Measurements from ENCODE around the gene RANBP2. TPM values are rescaled to one million over a fixed set of nuclear protein-coding genes. Genes with fewer than 3 reads are reported as not detected.
"Not testable (repeated sequence)": the region's sequence is repeated elsewhere in the genome, so short reads cannot be mapped to it uniquely, and the experiment has no call there.

The RANBP2 gene
- total RNA-seq = 10 to 100 TPM; 58.0 to 79.3 TPM

- DNase-seq (ENCODE audit: low spot score) = peak; percentile 95
- no peaks in the 10 kb centered on the region for H3K9me3 Mint-ChIP-seq
- H3K4me3 Mint-ChIP-seq = peak within 1 kb of the TSS; percentile 99
- peak within 1 kb of the TSS; percentile 97 to 98 for H3K27ac Mint-ChIP-seq
- peaks cover 14 to 16% of the 10 kb centered on the region in 2 donors for H3K4me1 Mint-ChIP-seq (ENCODE audit: low read depth in 2 of 2)
- peak; percentile 99 to 100 for ATAC-seq
- no peaks in the 10 kb centered on the region for H3K27me3 Mint-ChIP-seq
- H3K36me3 Mint-ChIP-seq = no peaks in the 10 kb centered on the region
Observed at GRCh38 chr2:108719149-108720044, at the start of gene RANBP2. Gene RANBP2 (plus strand): TSS chr2:108719482. CDS start chr2:108719607, 125 bp downstream.

GRCh38 chr2:108670282-108670681, 49.0 kb upstream of the RANBP2 start:
- H3K9me3 Mint-ChIP-seq; H3K4me3 Mint-ChIP-seq; DNase-seq (ENCODE audit: low spot score); H3K4me1 Mint-ChIP-seq (ENCODE audit: low read depth in 2 of 2); H3K27ac Mint-ChIP-seq; H3K36me3 Mint-ChIP-seq; H3K27me3 Mint-ChIP-seq; ATAC-seq: not testable (repeated sequence)

GRCh38 chr2:108672200-108672805, 47.0 kb upstream of the RANBP2 start:
- not testable (repeated sequence) for ATAC-seq; H3K4me1 Mint-ChIP-seq (ENCODE audit: low read depth in 2 of 2); H3K4me3 Mint-ChIP-seq; H3K27ac Mint-ChIP-seq; DNase-seq (ENCODE audit: low spot score); H3K27me3 Mint-ChIP-seq; H3K9me3 Mint-ChIP-seq; H3K36me3 Mint-ChIP-seq

GRCh38 chr2:108676522-108676921, 42.8 kb upstream of the RANBP2 start:
- not testable (repeated sequence) for H3K36me3 Mint-ChIP-seq; H3K4me3 Mint-ChIP-seq; DNase-seq (ENCODE audit: low spot score); H3K4me1 Mint-ChIP-seq (ENCODE audit: low read depth in 2 of 2); H3K27me3 Mint-ChIP-seq; H3K27ac Mint-ChIP-seq; ATAC-seq; H3K9me3 Mint-ChIP-seq

- DNase-seq (ENCODE audit: low spot score); H3K4me1 Mint-ChIP-seq (ENCODE audit: low read depth in 2 of 2); H3K4me3 Mint-ChIP-seq; H3K27me3 Mint-ChIP-seq; ATAC-seq; H3K9me3 Mint-ChIP-seq; H3K27ac Mint-ChIP-seq; H3K36me3 Mint-ChIP-seq: not testable (repeated sequence)
Observed at GRCh38 chr2:108677239-108677744, 42.0 kb upstream of the RANBP2 start.

- not testable (repeated sequence) for H3K36me3 Mint-ChIP-seq; H3K4me3 Mint-ChIP-seq; H3K4me1 Mint-ChIP-seq (ENCODE audit: low read depth in 2 of 2); H3K27me3 Mint-ChIP-seq; H3K9me3 Mint-ChIP-seq; H3K27ac Mint-ChIP-seq; DNase-seq (ENCODE audit: low spot score); ATAC-seq
Observed at GRCh38 chr2:108678198-108678651, 41.1 kb upstream of the RANBP2 start.

GRCh38 chr2:108680805-108681204, 38.5 kb upstream of the RANBP2 start:
- not testable (repeated sequence) for H3K4me1 Mint-ChIP-seq (ENCODE audit: low read depth in 2 of 2); H3K4me3 Mint-ChIP-seq; H3K27me3 Mint-ChIP-seq; ATAC-seq; H3K27ac Mint-ChIP-seq; H3K9me3 Mint-ChIP-seq; DNase-seq (ENCODE audit: low spot score); H3K36me3 Mint-ChIP-seq

GRCh38 chr2:108688818-108689756, 30.2 kb upstream of the RANBP2 start:
- H3K4me3 Mint-ChIP-seq; DNase-seq (ENCODE audit: low spot score); ATAC-seq; H3K4me1 Mint-ChIP-seq (ENCODE audit: low read depth in 2 of 2); H3K9me3 Mint-ChIP-seq; H3K36me3 Mint-ChIP-seq; H3K27me3 Mint-ChIP-seq; H3K27ac Mint-ChIP-seq: not testable (repeated sequence)

GRCh38 chr2:108690001-108690400, 29.3 kb upstream of the RANBP2 start:
- not testable (repeated sequence) for ATAC-seq; H3K9me3 Mint-ChIP-seq; H3K27me3 Mint-ChIP-seq; H3K4me1 Mint-ChIP-seq (ENCODE audit: low read depth in 2 of 2); H3K36me3 Mint-ChIP-seq; DNase-seq (ENCODE audit: low spot score); H3K27ac Mint-ChIP-seq; H3K4me3 Mint-ChIP-seq

GRCh38 chr2:108691447-108691846, 27.8 kb upstream of the RANBP2 start:
- Mint-ChIP-seq H3K9me3 (no peaks in the 10 kb centered on the region), H3K36me3 (no peaks in the 10 kb centered on the region), H3K4me3 (no peak overlapping the region), H3K27me3 (no peaks in the 10 kb centered on the region), H3K27ac (no peak overlapping the region), H3K4me1 (ENCODE audit: low read depth in 2 of 2) (no peaks in the 10 kb centered on the region)
- no peak for DNase-seq (ENCODE audit: low spot score)
- ATAC-seq = no peak

- Mint-ChIP-seq H3K4me1 (ENCODE audit: low read depth in 2 of 2) (no peaks in the 10 kb centered on the region), H3K36me3 (no peaks in the 10 kb centered on the region), H3K9me3 (no peaks in the 10 kb centered on the region), H3K4me3 (no peak overlapping the region), H3K27ac (no peak overlapping the region), H3K27me3 (no peaks in the 10 kb centered on the region)
- DNase-seq (ENCODE audit: low spot score) = no peak
- ATAC-seq = no peak
Observed at GRCh38 chr2:108701208-108701607, 18.1 kb upstream of the RANBP2 start.

- no peaks in the 10 kb centered on the region for H3K36me3 Mint-ChIP-seq
- no peaks in the 10 kb centered on the region for H3K4me1 Mint-ChIP-seq (ENCODE audit: low read depth in 2 of 2)
- H3K27me3 Mint-ChIP-seq = no peaks in the 10 kb centered on the region
- no peaks in the 10 kb centered on the region for H3K9me3 Mint-ChIP-seq
- DNase-seq (ENCODE audit: low spot score) (no peak), ATAC-seq (no peak)
- no peak overlapping the region for H3K27ac Mint-ChIP-seq
- no peak overlapping the region for H3K4me3 Mint-ChIP-seq
Observed at GRCh38 chr2:108701806-108702205, 17.5 kb upstream of the RANBP2 start.

GRCh38 chr2:108704871-108705270, 14.4 kb upstream of the RANBP2 start:
- no peak for ATAC-seq
- Mint-ChIP-seq H3K4me3 (no peak overlapping the region), H3K27ac (no peak overlapping the region), H3K36me3 (peaks cover 6% of the 10 kb centered on the region), H3K27me3 (peaks cover 9 to 16% of the 10 kb centered on the region in 2 donors), H3K9me3 (no peaks in the 10 kb centered on the region), H3K4me1 (ENCODE audit: low read depth in 2 of 2) (no peaks in the 10 kb centered on the region)
- no peak for DNase-seq (ENCODE audit: low spot score)

Measured in natural killer cell treated with Interleukin-12 subunit alpha and Interleukin-12 subunit beta and Interleukin-15 and Interleukin-18, amount 100 ng/mL, for 72 hours (primary cell).